Neural cell (in vitro differentiated cells): Measurements from ENCODE around the gene FRRS1L. TPM values are rescaled to one million over a fixed set of nuclear protein-coding genes. Genes with fewer than 3 reads are reported as not detected.

Experiments used
- H2AFZ ChIP-seq: fragments of 200-600, 300-800 bp; sonication (generic), shearing (Covaris generic); 2 replicates; pipeline ENCODE4 v1.6.0; 2014; ENCODE audit warnings: low read depth, mild to moderate bottlenecking, antibody characterized with exemption, low read length, moderate library complexity
- H3F3A ChIP-seq: fragments of 200-600 bp; shearing (Covaris generic); 2 replicates; pipeline ENCODE4 v1.6.1; 2016; ENCODE audit warnings: mild to moderate bottlenecking, moderate library complexity, mixed read lengths, antibody characterized with exemption, low read length; ENCODE audit not compliant: insufficient read depth, poor library complexity, severe bottlenecking
- H3K27ac ChIP-seq: fragments of 200-600, 300-800 bp; sonication (generic), shearing (Covaris generic); 2 replicates; pipeline ENCODE4 v1.5.1; 2014; ENCODE audit warnings: mild to moderate bottlenecking, low read length, moderate library complexity
- H3K27me3 ChIP-seq: fragments of 300-800, 200-600 bp; sonication (generic), shearing (Covaris generic); 2 replicates; pipeline ENCODE4 v1.6.0; 2014; ENCODE audit warnings: mild to moderate bottlenecking, low read depth, low read length, moderate library complexity; ENCODE audit not compliant: insufficient read depth
- H3K36me3 ChIP-seq: fragments of 300-800, 200-600 bp; sonication (generic), shearing (Covaris generic); 2 replicates; pipeline ENCODE4 v1.5.1; 2014; ENCODE audit warnings: mild to moderate bottlenecking, antibody characterized with exemption, low read length, moderate library complexity; ENCODE audit not compliant: insufficient read depth
- H3K4me2 ChIP-seq: fragments of 300-800, 200-600 bp; sonication (generic), shearing (Covaris generic); 2 replicates; pipeline ENCODE4 v1.6.0; 2014; ENCODE audit warnings: mild to moderate bottlenecking, low read length
- H3K4me3 ChIP-seq: fragments of 300-800, 200-600 bp; sonication (generic), shearing (Covaris generic); 2 replicates; pipeline ENCODE4 v1.5.1; 2014; ENCODE audit warnings: mild to moderate bottlenecking, low read length, moderate library complexity
- H3K79me2 ChIP-seq: fragments of 200-600 bp; shearing (Covaris generic); replicated peaks from 2 replicates; pipeline ENCODE4 v1.6.0; 2014; ENCODE audit warnings: mild to moderate bottlenecking, low read length, moderate library complexity; ENCODE audit not compliant: insufficient read depth
- H3K9ac ChIP-seq: fragments of 300-800, 200-600 bp; sonication (generic), shearing (Covaris generic); 2 replicates; pipeline ENCODE4 v1.6.1; 2016; ENCODE audit warnings: mild to moderate bottlenecking, low read length, mixed read lengths
- H3K9me2 ChIP-seq: fragments of 200-600 bp; shearing (Covaris generic); 2 replicates; pipeline ENCODE4 v1.6.1; 2016; ENCODE audit warnings: mild to moderate bottlenecking, low read length, mixed read lengths; ENCODE audit not compliant: insufficient read depth
- H3K9me3 ChIP-seq: fragments of 200-600, 300-800 bp; sonication (generic), shearing (Covaris generic); 2 replicates; pipeline ENCODE4 v1.6.1; 2016; ENCODE audit warnings: mild to moderate bottlenecking, mixed run types, low read length, moderate library complexity, mixed read lengths
- H4K20me1 ChIP-seq: fragments of 200-600 bp; shearing (Covaris generic); 2 replicates; pipeline ENCODE4 v1.6.1; 2016; ENCODE audit warnings: mild to moderate bottlenecking, mixed run types; ENCODE audit not compliant: insufficient read depth
- EP300 ChIP-seq: fragments of 450-650 bp; conservative IDR thresholded peaks from 2 replicates; pipeline ENCODE4 v1.6.1; 2014; ENCODE audit warnings: antibody characterized with exemption, mild to moderate bottlenecking, moderate library complexity; ENCODE audit not compliant: poor library complexity, severe bottlenecking
- EZH2 ChIP-seq: fragments of 200-600, 300-800 bp; shearing (Covaris generic), sonication (generic); IDR thresholded peaks from 2 replicates; pipeline ENCODE4 v1.6.1; 2014; ENCODE audit warnings: antibody characterized with exemption, low read length, borderline replicate concordance, mild to moderate bottlenecking; ENCODE audit not compliant: insufficient read depth, poor library complexity, severe bottlenecking
- MXI1 ChIP-seq: fragments of 450-650 bp; conservative IDR thresholded peaks from 2 replicates; pipeline ENCODE4 v1.6.1; 2014; ENCODE audit warnings: antibody characterized with exemption, mild to moderate bottlenecking; ENCODE audit not compliant: poor library complexity, severe bottlenecking
- POLR2AphosphoS5 ChIP-seq: IDR thresholded peaks from 2 replicates; pipeline ENCODE4 v1.6.1; 2012
- RAD21 ChIP-seq: fragments of 450-650 bp; conservative IDR thresholded peaks from 2 replicates; pipeline ENCODE4 v1.6.1; 2014; ENCODE audit warnings: antibody characterized with exemption, mild to moderate bottlenecking, moderate library complexity
- SMC3 ChIP-seq: fragments of 450-650 bp; conservative IDR thresholded peaks from 2 replicates; pipeline ENCODE4 v1.6.1; 2014; ENCODE audit warnings: antibody characterized with exemption, mild to moderate bottlenecking, moderate library complexity; ENCODE audit not compliant: poor library complexity
- TAF1 ChIP-seq: IDR thresholded peaks from 2 replicates; pipeline ENCODE4 v1.6.1; 2012; ENCODE audit warnings: low read depth
- polyA plus RNA-seq: library from polyadenylated mRNA; depleted of rRNA; stranded (reverse); fragments of >200 nt; gene quantifications from 2 replicates; pipeline ENCODE4 v1.2.3, GENCODE V29; 2014
- TF ChIP-seq, protein P1 (sequence below): fragments of 450-650 bp; IDR thresholded peaks from 2 replicates; pipeline ENCODE4 v1.5.1; 2014; ENCODE audit warnings: antibody characterized with exemption, mild to moderate bottlenecking, moderate library complexity; ENCODE audit not compliant: poor library complexity, severe bottlenecking
- TF ChIP-seq, protein P2 (sequence below): IDR thresholded peaks from 2 replicates; pipeline ENCODE4 v1.6.1; 2012; ENCODE audit warnings: borderline replicate concordance

FRRS1L gene
- polyA plus RNA-seq, 1 donor from 2014 or later: 20.4 TPM

DNA sequence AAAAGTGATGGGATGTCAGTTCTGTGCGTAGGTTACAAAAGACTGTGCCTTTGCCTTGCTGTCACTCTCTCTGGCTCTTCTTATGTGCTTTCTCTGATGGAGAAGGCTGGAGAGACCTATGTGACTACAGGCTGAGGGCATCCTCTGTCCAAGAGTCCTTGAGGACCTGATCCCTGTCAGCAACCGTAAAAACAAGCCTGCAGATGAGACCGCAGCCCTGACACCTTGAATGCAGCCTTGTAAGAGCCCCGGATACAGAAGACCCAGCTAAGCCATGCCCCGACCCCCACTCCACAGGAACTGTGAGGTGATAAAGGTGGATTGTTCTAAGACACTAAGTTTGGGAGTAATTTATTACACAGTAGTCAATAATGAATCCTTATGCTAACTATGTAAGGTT is 32.6 kb upstream of the FRRS1L start (continued):
- no peak for TF ChIP-seq TAF1
- no peak for TF ChIP-seq POLR2AphosphoS5
- TF ChIP-seq MXI1: no peak
- no peak for TF ChIP-seq RAD21

DNA sequence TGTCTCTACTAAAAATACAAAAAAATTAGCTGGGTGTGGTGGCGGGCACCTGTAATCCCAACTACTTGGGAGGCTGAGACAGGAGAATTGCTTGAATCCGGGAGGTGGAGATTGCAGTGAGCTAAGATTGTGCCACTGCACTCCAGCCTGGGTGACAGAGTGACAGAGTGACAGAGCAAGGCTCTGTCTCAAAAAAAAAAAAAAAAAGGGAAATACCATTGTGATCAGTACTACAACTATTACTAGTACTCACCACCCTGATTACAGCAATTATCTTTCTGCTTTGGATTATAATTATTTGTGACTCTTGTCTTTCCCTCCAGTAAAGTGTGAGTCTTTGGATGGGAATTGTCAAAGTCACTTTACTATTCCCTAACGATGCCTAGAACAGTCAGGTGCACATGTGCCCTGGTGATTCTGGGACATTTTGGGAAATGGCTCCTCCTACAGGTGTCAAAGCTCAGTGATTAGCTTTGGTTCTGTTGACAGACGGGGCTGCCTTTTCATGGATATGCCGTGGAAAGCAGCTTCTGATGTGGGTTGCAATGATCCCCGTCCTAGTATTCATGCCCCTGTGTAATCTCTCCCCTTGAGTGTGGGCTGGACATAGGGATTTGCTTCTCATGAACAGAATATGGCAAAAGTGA is 31.8 kb upstream of the FRRS1L start:
- no peaks in the 10 kb centered on the region for H4K20me1 ChIP-seq
- no peak overlapping the region for H3K27ac ChIP-seq
- H3K4me3 ChIP-seq: no peak overlapping the region
- H3K79me2 ChIP-seq: no peaks in the 10 kb centered on the region
- H3K9ac ChIP-seq: no peak overlapping the region
- H3F3A ChIP-seq: no peaks in the 10 kb centered on the region
- H2AFZ ChIP-seq: no peak overlapping the region
- no peak overlapping the region for H3K4me2 ChIP-seq
- TF ChIP-seq, protein P1, sequence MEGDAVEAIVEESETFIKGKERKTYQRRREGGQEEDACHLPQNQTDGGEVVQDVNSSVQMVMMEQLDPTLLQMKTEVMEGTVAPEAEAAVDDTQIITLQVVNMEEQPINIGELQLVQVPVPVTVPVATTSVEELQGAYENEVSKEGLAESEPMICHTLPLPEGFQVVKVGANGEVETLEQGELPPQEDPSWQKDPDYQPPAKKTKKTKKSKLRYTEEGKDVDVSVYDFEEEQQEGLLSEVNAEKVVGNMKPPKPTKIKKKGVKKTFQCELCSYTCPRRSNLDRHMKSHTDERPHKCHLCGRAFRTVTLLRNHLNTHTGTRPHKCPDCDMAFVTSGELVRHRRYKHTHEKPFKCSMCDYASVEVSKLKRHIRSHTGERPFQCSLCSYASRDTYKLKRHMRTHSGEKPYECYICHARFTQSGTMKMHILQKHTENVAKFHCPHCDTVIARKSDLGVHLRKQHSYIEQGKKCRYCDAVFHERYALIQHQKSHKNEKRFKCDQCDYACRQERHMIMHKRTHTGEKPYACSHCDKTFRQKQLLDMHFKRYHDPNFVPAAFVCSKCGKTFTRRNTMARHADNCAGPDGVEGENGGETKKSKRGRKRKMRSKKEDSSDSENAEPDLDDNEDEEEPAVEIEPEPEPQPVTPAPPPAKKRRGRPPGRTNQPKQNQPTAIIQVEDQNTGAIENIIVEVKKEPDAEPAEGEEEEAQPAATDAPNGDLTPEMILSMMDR: no peak
- TF ChIP-seq EP300 (no peak), POLR2AphosphoS5 (no peak), SMC3 (no peak), EZH2 (no peak), TAF1 (no peak), MXI1 (no peak), RAD21 (no peak)
- TF ChIP-seq, protein P2, sequence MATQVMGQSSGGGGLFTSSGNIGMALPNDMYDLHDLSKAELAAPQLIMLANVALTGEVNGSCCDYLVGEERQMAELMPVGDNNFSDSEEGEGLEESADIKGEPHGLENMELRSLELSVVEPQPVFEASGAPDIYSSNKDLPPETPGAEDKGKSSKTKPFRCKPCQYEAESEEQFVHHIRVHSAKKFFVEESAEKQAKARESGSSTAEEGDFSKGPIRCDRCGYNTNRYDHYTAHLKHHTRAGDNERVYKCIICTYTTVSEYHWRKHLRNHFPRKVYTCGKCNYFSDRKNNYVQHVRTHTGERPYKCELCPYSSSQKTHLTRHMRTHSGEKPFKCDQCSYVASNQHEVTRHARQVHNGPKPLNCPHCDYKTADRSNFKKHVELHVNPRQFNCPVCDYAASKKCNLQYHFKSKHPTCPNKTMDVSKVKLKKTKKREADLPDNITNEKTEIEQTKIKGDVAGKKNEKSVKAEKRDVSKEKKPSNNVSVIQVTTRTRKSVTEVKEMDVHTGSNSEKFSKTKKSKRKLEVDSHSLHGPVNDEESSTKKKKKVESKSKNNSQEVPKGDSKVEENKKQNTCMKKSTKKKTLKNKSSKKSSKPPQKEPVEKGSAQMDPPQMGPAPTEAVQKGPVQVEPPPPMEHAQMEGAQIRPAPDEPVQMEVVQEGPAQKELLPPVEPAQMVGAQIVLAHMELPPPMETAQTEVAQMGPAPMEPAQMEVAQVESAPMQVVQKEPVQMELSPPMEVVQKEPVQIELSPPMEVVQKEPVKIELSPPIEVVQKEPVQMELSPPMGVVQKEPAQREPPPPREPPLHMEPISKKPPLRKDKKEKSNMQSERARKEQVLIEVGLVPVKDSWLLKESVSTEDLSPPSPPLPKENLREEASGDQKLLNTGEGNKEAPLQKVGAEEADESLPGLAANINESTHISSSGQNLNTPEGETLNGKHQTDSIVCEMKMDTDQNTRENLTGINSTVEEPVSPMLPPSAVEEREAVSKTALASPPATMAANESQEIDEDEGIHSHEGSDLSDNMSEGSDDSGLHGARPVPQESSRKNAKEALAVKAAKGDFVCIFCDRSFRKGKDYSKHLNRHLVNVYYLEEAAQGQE: no peak
- no peaks in the 10 kb centered on the region for H3K9me3 ChIP-seq
- no peaks in the 10 kb centered on the region for H3K27me3 ChIP-seq
- no peaks in the 10 kb centered on the region for H3K36me3 ChIP-seq
- no peaks in the 10 kb centered on the region for H3K9me2 ChIP-seq

DNA sequence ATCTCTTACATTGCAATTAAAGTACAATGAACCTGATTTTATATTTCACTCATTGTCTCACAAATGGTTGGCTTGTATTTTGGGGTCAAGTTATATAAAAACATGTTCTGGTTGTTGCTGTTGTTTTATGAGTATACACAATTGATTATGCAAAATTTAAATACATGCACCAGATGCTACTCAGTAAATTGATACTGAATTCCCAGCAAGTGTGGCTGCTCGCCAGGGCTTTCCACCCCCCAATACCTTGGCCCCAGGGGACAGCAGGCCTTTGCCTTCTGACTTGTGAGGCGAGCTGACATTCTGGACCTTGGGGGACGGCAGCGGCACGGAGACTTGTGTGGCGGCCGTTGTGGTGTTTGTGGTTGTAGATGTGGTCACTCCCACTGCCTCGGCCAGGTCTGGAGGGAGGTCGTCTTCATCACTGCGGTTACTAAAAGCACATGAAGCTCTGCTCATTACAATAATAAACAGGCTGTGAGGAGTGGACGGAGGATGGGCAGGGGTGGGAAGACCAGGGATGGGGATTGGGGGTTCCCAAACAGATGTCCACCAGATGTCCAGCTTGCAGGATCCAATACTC is 27.0 kb upstream of the FRRS1L start:
- Histone ChIP-seq H3K9me3 (no peaks in the 10 kb centered on the region), H2AFZ (no peak overlapping the region), H3K36me3 (no peaks in the 10 kb centered on the region), H3K27me3 (no peaks in the 10 kb centered on the region), H3K79me2 (no peaks in the 10 kb centered on the region), H3K4me2 (no peak overlapping the region), H3K9ac (no peak overlapping the region), H3K9me2 (no peaks in the 10 kb centered on the region), H3K4me3 (no peak overlapping the region), H4K20me1 (no peaks in the 10 kb centered on the region), H3K27ac (no peak overlapping the region), H3F3A (no peaks in the 10 kb centered on the region)
- TF ChIP-seq, protein P1: no peak
- no peak for TF ChIP-seq TAF1
- TF ChIP-seq MXI1: no peak
- TF ChIP-seq RAD21: no peak
- TF ChIP-seq EP300: no peak
- TF ChIP-seq, protein P2: no peak
- TF ChIP-seq SMC3: no peak
- no peak for TF ChIP-seq POLR2AphosphoS5
- no peak for TF ChIP-seq EZH2
